GM21526 (cell line): ENCODE results near the gene ATP6V0C.
"Not testable (repeated sequence)": the region's sequence is repeated elsewhere in the genome, so short reads cannot be mapped to it uniquely, and the experiment has no call there.

Experiments used
- ATAC-seq: cut with Tn5 transposase; IDR thresholded peaks from one replicate; pipeline ENCODE4 v1.9.1; 2021; ENCODE audit warnings: moderate library complexity; ENCODE audit not compliant: unreplicated experiment, low FRiP score

Gene ATP6V0C

GRCh38 chr16:2474877-2475412 is 38.8 kb upstream of the ATP6V0C start, which contains the start of gene TBC1D24:
TSS of gene TBC1D24 (plus strand) at chr16:2475127. CDS start at chr16:2496149, 21,022 bp downstream.
- no peak for ATAC-seq

- no peak for ATAC-seq
Observed at GRCh38 chr16:2475413-2476344, 38.1 kb upstream of the ATP6V0C start.

GRCh38 chr16:2476345-2476720 is 37.4 kb upstream of the ATP6V0C start:
- no peak for ATAC-seq

GRCh38 chr16:2476741-2477140 is 37.0 kb upstream of the ATP6V0C start:
- ATAC-seq = no peak

- ATAC-seq = no peak
Observed at GRCh38 chr16:2477327-2477726, 36.4 kb upstream of the ATP6V0C start.

- no peak for ATAC-seq
Observed at GRCh38 chr16:2478279-2478678, 35.5 kb upstream of the ATP6V0C start.

GRCh38 chr16:2479996-2480395 is 33.8 kb upstream of the ATP6V0C start:
- ATAC-seq = not testable (repeated sequence)

GRCh38 chr16:2480948-2481347 is 32.8 kb upstream of the ATP6V0C start:
- no peak for ATAC-seq

- ATAC-seq = no peak
Observed at GRCh38 chr16:2481676-2482075, 32.1 kb upstream of the ATP6V0C start.

- ATAC-seq = no peak
Observed at GRCh38 chr16:2482249-2482648, 31.5 kb upstream of the ATP6V0C start.

- ATAC-seq = no peak
Observed at GRCh38 chr16:2482708-2483534, 30.8 kb upstream of the ATP6V0C start.

GRCh38 chr16:2483939-2484897 is 29.5 kb upstream of the ATP6V0C start:
- ATAC-seq = no peak

- ATAC-seq = no peak
Observed at GRCh38 chr16:2484898-2485508, 28.7 kb upstream of the ATP6V0C start.

- no peak for ATAC-seq
Observed at GRCh38 chr16:2485811-2486507, 27.8 kb upstream of the ATP6V0C start.

GRCh38 chr16:2486645-2487516 is 26.9 kb upstream of the ATP6V0C start:
- ATAC-seq = no peak

- no peak for ATAC-seq
Observed at GRCh38 chr16:2487517-2487842, 26.3 kb upstream of the ATP6V0C start.

- ATAC-seq = no peak
Observed at GRCh38 chr16:2487903-2488531, 25.7 kb upstream of the ATP6V0C start.

GRCh38 chr16:2489581-2489980 is 24.2 kb upstream of the ATP6V0C start:
- ATAC-seq = no peak
